Ramos (cell line): Measurements from ENCODE around the gene IQGAP2.

Experiments used
- in situ Hi-C: fragments of 300-500 bp; cut with MboI; formaldehyde crosslinking; loops from one replicate; pipeline ENCODE4 v1.14.3; 2022; ENCODE audit warnings: low sequenced_read_pairs; ENCODE audit not compliant: unreplicated experiment

The IQGAP2 gene

DNA sequence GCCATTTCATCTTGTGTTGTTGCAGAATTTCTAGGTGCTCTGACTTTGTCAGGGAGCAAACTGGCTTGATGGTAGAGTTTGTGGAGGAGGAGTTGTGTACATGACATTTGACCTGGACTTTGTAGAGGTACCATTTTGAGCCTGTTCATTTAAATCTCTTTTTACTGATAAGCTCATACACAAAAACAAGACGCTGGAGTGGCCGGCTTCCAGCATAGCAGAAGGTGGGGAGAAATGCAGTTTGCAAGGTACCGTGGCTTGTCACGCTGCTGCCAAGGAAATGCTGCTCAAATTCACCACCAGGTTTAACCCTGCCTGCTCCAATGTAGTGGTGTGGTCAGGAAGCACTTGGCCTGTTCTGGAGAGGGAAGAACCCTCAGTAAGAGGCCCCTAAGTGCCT lies 18.9 kb upstream of the IQGAP2 start:
- in situ Hi-C loops = no loop called here

DNA sequence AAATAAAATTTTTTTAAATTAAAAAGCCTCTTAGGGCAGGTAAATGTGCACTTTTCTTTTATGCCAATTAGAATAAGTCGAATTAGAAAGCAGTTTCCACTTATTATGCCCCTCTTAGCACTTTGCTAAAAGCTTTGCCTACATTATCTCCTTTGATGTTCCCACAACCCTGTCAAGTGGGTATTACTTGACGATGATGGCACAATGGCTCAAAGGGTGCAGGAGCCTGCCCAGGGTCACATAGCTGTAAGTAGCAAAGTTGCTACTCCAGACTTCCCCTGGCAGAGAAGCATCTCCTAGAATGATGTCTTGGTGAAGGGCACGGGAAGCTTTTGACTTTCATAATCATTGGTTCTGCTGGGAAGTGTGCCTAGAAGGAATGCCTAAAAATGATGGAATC lies 18.4 kb upstream of the IQGAP2 start:
- in situ Hi-C loops = no loop called here

DNA sequence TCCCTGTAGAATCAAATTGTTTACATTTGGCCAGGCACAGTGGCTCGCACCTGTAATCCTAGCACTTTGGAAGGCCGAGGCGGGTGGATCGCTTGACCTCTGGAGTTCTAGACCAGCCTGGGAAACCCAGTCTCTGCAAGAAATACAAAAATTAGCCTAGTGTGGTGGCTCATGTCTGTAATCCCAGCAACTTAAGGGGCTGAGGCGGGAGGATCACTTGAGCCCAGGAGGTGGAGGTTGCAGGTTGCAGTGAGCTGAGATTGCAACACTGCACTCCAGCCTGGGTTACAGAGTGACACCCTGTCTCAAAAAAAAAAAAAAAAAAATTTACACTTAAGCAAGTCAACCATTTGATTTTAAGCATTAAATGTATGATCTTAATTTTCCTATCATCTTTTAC lies 17.5 kb upstream of the IQGAP2 start:
- in situ Hi-C loops = no loop called here

DNA sequence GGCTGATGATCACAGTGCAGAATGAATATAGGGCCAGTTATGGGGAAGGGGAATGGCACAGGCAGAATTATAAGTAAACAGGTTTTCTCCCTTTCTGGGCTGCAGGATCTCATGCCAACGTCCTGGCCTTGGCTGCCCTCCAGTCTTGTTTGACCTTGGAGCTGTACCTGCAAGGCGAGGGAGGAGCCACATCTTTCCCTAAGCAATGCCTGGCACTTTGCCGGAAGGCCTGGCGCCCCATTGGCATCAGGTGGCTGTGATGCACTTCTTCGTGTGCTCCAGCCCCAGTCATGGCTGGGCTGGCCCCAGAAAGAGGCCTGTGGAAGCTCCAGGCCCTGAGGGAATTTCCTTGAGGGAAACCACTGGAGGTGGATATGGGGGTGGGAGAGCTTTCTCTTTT lies 16.7 kb upstream of the IQGAP2 start:
- in situ Hi-C loops = no loop called here

DNA sequence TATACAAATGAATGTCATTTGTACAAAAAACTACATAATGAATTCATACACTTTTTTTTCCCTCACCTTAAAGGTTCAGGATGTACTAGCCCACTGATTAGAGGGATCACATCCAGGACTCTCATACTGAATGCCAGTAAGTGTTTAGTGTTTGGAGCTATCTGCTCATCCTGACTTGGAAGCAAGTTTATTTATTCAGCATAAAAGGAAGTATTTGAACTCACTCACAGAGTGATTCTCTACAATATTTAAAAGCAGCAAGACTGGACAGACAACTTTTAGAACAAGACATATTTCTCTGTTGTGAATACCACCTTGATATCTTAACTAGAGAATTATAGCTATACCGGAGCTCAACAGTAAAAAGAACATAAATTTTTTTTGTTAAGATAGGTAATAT lies 14.8 kb upstream of the IQGAP2 start:
- in situ Hi-C loops = no loop called here

DNA sequence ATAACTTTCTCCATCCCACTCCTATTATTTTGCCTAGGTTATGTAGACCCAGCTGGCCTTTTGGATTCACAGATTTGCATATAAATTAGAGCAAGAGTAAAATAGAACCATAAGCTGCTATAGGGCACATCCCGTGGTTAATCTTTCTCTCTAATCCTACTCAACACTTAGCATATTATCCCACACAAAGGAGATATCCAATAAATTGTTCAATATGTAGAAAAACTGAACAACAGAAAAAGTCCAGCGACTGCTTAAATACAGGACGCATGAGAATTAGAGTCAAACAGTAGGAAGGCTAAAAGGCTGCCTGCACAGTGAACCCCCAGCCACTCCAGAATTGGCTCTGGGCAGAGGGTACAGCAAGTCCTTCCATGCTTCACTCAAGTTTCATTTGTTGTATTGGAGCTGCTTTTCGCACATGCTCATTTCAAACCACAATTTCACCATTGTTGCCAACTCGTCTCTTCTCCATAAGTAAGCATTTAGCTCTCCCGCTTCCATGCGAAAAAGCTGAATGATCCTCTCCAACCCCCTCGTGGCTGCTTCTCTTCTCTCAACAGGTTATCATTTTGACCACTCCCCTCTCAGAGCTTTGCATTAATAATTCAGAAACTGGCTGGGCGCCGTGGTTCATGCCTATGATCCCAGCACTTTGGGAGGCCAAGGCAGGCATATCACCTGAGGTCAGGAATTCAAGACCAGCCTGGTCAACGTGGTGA lies 14.1 kb upstream of the IQGAP2 start:
- in situ Hi-C loops = no loop called here

- in situ Hi-C loops = no loop called here
Measured at GRCh38 chr5:76389513-76390154, 13.5 kb upstream of the IQGAP2 start.

- in situ Hi-C loops = no loop called here
Measured at GRCh38 chr5:76391014-76391413, 12.1 kb upstream of the IQGAP2 start.

DNA sequence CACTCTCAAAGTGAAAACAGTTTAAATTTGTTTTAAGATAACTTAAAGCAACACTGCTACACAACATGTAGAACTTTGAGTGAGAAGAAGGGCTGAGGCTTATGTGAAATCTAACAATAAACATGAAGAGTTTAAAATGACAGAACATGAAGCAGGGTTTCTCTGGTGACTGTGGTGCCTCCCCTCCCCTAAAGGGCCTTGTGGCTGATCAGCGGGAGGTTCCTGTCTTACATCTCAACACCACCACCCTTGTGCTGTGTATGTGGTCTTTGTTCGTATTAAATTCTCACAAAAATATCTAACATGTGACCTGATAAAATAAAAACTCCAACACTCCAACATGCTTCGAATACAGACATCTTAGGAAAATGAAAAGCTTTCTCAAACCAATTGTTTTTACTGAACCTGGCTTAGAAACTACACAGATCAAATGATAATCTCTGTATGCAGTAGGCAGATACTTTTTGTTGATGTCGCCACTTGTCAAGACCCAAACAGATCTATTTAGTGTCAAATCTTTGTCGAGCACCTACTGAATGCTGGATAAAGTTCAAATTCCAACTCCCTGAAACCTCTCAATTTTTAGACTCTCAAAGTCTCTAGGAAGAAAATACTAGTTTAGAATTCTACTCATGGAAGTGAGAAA lies 9.9 kb upstream of the IQGAP2 start:
- in situ Hi-C loops = no loop called here

- in situ Hi-C loops = no loop called here
Measured at GRCh38 chr5:76397200-76397599, 5.9 kb upstream of the IQGAP2 start.

DNA sequence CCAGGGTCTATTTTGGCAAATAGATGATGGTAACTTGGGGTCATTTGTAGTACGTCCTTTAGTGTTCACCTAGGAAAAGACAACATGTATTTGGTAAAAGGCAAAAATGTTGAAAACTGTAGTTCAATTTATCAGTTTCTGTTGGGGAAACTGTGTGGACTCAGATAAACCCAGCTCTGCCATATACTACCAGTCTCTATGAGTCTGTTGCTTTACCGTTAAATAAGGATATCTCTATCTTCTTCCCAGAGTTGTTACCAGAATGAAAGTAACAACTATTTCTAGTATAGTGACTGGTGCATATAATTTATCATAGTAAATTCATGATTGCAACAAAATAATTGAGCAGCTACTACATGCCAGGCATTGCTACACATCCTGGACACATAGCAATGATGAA lies 3.8 kb upstream of the IQGAP2 start:
- in situ Hi-C loops = no loop called here

GRCh38 chr5:76400466-76400865 lies 2.6 kb upstream of the IQGAP2 start:
- in situ Hi-C loops = no loop called here

DNA sequence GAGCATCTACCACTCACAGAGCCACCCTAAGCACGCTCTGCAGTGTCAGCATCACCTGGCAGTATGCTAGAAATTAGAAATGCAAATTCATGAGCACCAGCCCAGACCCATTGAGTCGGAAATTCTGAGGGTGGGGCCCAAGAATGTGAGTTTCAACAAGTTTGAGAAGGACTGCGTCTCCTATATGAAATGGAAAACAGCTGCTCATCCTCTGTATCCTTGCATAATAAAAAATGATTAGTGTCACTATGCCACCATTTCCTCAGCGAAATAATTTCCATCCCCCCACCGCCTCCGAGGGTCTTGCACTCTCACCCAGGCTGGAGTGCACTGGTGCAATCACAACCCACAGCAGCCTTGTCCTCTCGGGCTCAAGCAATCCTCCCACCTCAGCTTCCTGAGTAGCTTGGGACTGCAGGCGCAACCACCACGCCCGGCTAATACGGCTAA lies 1.3 kb upstream of the IQGAP2 start:
- in situ Hi-C loops = no loop called here

- in situ Hi-C loops = no loop called here
Measured at GRCh38 chr5:76402251-76402885, 717 bp upstream of the IQGAP2 start.

GRCh38 chr5:76403766-76404222 lies 709 bp downstream of the IQGAP2 start:
- in situ Hi-C loops = no loop called here

GRCh38 chr5:76404223-76405211 lies 1.4 kb downstream of the IQGAP2 start:
- in situ Hi-C loops = no loop called here

DNA sequence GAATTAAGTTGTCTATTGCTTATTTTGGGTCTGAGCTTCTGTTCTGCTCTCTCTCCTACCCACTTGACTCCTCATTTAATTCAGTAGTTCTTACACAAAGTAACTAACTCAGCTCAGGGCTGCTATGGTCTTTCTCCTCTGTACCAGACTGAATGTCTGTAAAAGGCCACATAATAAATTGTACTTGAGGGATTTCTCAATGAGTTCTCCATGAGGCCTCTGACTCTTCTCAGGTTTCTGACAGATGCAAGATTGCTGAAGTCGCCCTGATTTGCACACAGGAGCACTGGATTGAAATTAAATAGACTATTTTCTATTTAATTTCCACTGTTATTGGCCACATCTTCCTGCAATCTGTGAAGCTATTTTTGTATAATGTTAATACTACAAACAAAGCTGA lies 2.9 kb downstream of the IQGAP2 start:
- in situ Hi-C loops = no loop called here

GRCh38 chr5:76406673-76407072 lies 3.6 kb downstream of the IQGAP2 start:
- in situ Hi-C loops = no loop called here

DNA sequence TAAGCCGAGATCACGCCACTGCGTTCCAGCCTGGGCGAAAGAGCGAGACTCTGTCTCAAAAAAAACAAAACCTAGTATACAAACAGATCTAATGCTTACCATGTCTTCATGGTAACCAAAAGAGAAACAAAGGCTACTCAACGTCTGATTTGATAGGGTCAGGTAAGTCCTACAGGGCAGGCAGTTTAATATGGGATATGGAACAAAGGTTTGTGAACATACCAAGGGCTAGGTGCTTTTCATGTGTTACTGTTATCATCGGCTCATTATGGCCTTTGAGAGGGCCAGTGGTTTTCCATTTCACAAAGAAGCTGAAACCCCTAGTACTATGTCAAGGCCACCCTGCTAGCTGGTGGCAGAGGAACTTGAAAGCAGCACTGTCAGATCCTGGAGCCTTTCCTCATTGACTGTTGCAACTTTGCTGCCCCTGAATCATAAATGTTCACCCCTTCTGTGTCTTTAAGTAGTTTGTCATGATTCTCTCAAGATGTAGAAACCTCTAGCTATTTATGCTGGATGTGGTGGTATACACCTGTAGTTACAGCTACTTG lies 5.1 kb downstream of the IQGAP2 start:
- in situ Hi-C loops = no loop called here

- in situ Hi-C loops = no loop called here
Measured at GRCh38 chr5:76412511-76412910, 9.4 kb downstream of the IQGAP2 start.
